ENCODE data around the gene TSPAN9. TPM values are rescaled to one million over a fixed set of nuclear protein-coding genes. Genes with fewer than 3 reads are reported as not detected.

Gene TSPAN9
- total and polyA plus RNA-seq, 2 of the 4 experiments (the other 2 are of a cell fraction): 17.7 to 39.1 TPM

GRCh38 chr12:3197131-3197818 is 120.1 kb downstream of the TSPAN9 start:
- H2BK120ac ChIP-seq (ENCODE audit: low read depth, low read length): no peak overlapping the region
- H4K91ac ChIP-seq (ENCODE audit: insufficient read depth, low read depth, low read length): no peak overlapping the region
- H3K79me1 ChIP-seq (ENCODE audit: low read depth in 1 of 2, low read length in 2 of 2): peaks cover 2 to 5% of the 10 kb centered on the region in 2 experiments; a peak in 1 of 4 replicates
- no peak overlapping the region for H3K18ac ChIP-seq (ENCODE audit: low read depth, low read length)
- H2AK5ac ChIP-seq (ENCODE audit: low read depth, low read length): no peak overlapping the region
- no peak overlapping the region for H3K9ac ChIP-seq (ENCODE audit: low read depth, low read length)
- no peak overlapping the region for H4K8ac ChIP-seq (ENCODE audit: low read depth in 2 of 2, low read length in 2 of 2)
- in situ Hi-C loops (cut with MboI; ENCODE audit: low sequenced_read_pairs): no loop called here
- intact Hi-C loops (cut with micrococcal nuclease): no loop called here
- ChIA-PET CTCF (no interaction called here), POLR2A (ENCODE audit: unreplicated experiment) (no interaction called here)
- no peaks in the 10 kb centered on the region for H3K9me3 ChIP-seq (ENCODE audit: control insufficient read depth, insufficient read depth, low read length)
- 0 out of 2 replicates have a peak, but pooled peaks cover 5% of the 10 kb centered on the region for H3K9me1 ChIP-seq (ENCODE audit: insufficient read depth, low read length)
- H2AK9ac ChIP-seq (replicated peaks; ENCODE audit: low read depth, low read length, poor library complexity): no peak overlapping the region
- DNase-seq (no peak), ATAC-seq (ENCODE audit: low read depth) (no peak)
- H2AFZ ChIP-seq (replicated peaks; ENCODE audit: low read length, poor library complexity): no peak overlapping the region
- H3K4ac ChIP-seq (ENCODE audit: low read depth, low read length): no peak overlapping the region
- no peak overlapping the region for H2BK15ac ChIP-seq (ENCODE audit: low read depth, low read length)
- no peak overlapping the region for H3K4me2 ChIP-seq (ENCODE audit: low read depth, low read length)
- no peak overlapping the region for H3K23ac ChIP-seq (ENCODE audit: low read depth, low read length)
- no peak overlapping the region for H2BK5ac ChIP-seq (ENCODE audit: low read depth, low read length, poor library complexity, severe bottlenecking)
- TF ChIP-seq MAFK (IDR thresholded peaks at IDR 0.05; ENCODE audit: low read depth, low read length) (no peak), MAZ (IDR thresholded peaks at IDR 0.05; ENCODE audit: borderline replicate concordance, low read depth, low read length) (no peak), POLR2A (IDR thresholded peaks at IDR 0.05; ENCODE audit: low read depth, low read length) (no peak), CTCF (conservative IDR thresholded peaks at IDR 0.05; ENCODE audit: low read depth, low read length) (no peak), RAD21 (IDR thresholded peaks at IDR 0.05; ENCODE audit: low read length) (no peak), SMC3 (IDR thresholded peaks at IDR 0.05; ENCODE audit: low read depth, low read length) (no peak), FOS (IDR thresholded peaks at IDR 0.05; ENCODE audit: low read depth, low read length) (no peak), BHLHE40 (IDR thresholded peaks at IDR 0.05; ENCODE audit: low read depth, low read length) (no peak), RFX5 (IDR thresholded peaks at IDR 0.05; ENCODE audit: low read depth, low read length) (no peak), NFE2L2 (IDR thresholded peaks at IDR 0.05; ENCODE audit: low read depth, low read length) (no peak), ELK1 (IDR thresholded peaks at IDR 0.05; ENCODE audit: borderline replicate concordance, low read depth, low read length) (no peak), CHD1 (IDR thresholded peaks at IDR 0.05; ENCODE audit: low read depth, low read length) (no peak), MXI1 (IDR thresholded peaks at IDR 0.05; ENCODE audit: borderline replicate concordance, low read depth, low read length) (no peak), CEBPB (IDR thresholded peaks at IDR 0.05; ENCODE audit: low read depth, low read length) (no peak), USF2 (IDR thresholded peaks at IDR 0.05; ENCODE audit: low read depth, low read length) (no peak), RCOR1 (IDR thresholded peaks at IDR 0.05; ENCODE audit: insufficient replicate concordance, low read length) (no peak)
- H4K5ac ChIP-seq (ENCODE audit: low read depth, low read length): no peak overlapping the region
- H3K4me1 ChIP-seq (ENCODE audit: control insufficient read depth, insufficient read depth, low read length): peaks cover 3% of the 10 kb centered on the region; the same call in 1 of the 2 replicates
- dilution Hi-C loops (cut with HindIII; ENCODE audit: low sequenced_read_pairs, unreplicated experiment): no loop called here
- H3K27ac ChIP-seq (ENCODE audit: insufficient read depth, low read length): no peak overlapping the region
- H3K4me3 ChIP-seq (ENCODE audit: insufficient read depth, low read depth, low read length): no peak overlapping the region
- peaks cover 38% of the 10 kb centered on the region for H4K20me1 ChIP-seq (ENCODE audit: insufficient read depth, low read length)
- no peak overlapping the region for H3K56ac ChIP-seq (ENCODE audit: extremely low read depth, insufficient read depth, low read length)
- H3K27me3 ChIP-seq (ENCODE audit: control insufficient read depth, insufficient read depth, low read length): peaks cover 6% of the 10 kb centered on the region
- H3K36me3 ChIP-seq (ENCODE audit: control insufficient read depth, insufficient read depth, low read length): no peaks in the 10 kb centered on the region
- no peak overlapping the region for H2BK20ac ChIP-seq (ENCODE audit: low read depth, low read length)
- BruUV-seq (replicated peaks): no TSS peak
- no CpG with 5 or more reads among the region's 8 CpGs for WGBS, 2 experiments (ENCODE audit: extremely low coverage in 2 of 2, insufficient read length in 1 of 2)
- no peak overlapping the region for H3K14ac ChIP-seq (replicated peaks; ENCODE audit: low read depth, low read length)
